NCI-H2107 (cell line): ENCODE data around the gene AVPR1A.
"Not testable (repeated sequence)": the region's sequence is repeated elsewhere in the genome, so short reads cannot be mapped to it uniquely, and the experiment has no call there.

Source experiments
- DNase-seq: peaks from one replicate; lab custom pipeline; 2025; lab: John Stamatoyannopoulos, UW

The AVPR1A gene

GRCh38 chr12:63150713-63151622 is at the start of gene AVPR1A:
TSS of gene AVPR1A (minus strand) at chr12:63151201. CDS start at chr12:63150836, 365 bp downstream.
- DNase-seq = no peak

GRCh38 chr12:63196168-63196567 is 45.2 kb upstream of the AVPR1A start:
- no peak for DNase-seq

GRCh38 chr12:63179224-63179623 is 28.2 kb upstream of the AVPR1A start:
- DNase-seq = no peak

- DNase-seq = no peak
Observed at GRCh38 chr12:63170321-63170720, 19.3 kb upstream of the AVPR1A start.

- DNase-seq = not testable (repeated sequence)
Observed at GRCh38 chr12:63167741-63168140, 16.7 kb upstream of the AVPR1A start.

- DNase-seq = no peak
Observed at GRCh38 chr12:63164911-63165310, 13.9 kb upstream of the AVPR1A start.

GRCh38 chr12:63163541-63163940 is 12.5 kb upstream of the AVPR1A start:
- DNase-seq = no peak

GRCh38 chr12:63155375-63155774 is 4.4 kb upstream of the AVPR1A start:
- no peak for DNase-seq

- DNase-seq = no peak
Observed at GRCh38 chr12:63154560-63154959, 3.6 kb upstream of the AVPR1A start.

GRCh38 chr12:63152321-63152700 is 1.3 kb upstream of the AVPR1A start:
- no peak for DNase-seq

GRCh38 chr12:63151623-63152320 is 771 bp upstream of the AVPR1A start:
- DNase-seq = peak; percentile 49

GRCh38 chr12:63149909-63150712 is 890 bp downstream of the AVPR1A start:
- peak; percentile 19 for DNase-seq

- no peak for DNase-seq
Observed at GRCh38 chr12:63144556-63144955, 6.4 kb downstream of the AVPR1A start.

- DNase-seq = no peak
Observed at GRCh38 chr12:63138488-63138887, 12.5 kb downstream of the AVPR1A start.

GRCh38 chr12:63133981-63134380 is 17.0 kb downstream of the AVPR1A start:
- no peak for DNase-seq

GRCh38 chr12:63132201-63132600 is 18.8 kb downstream of the AVPR1A start:
- DNase-seq = no peak

GRCh38 chr12:63129927-63130326 is 21.1 kb downstream of the AVPR1A start:
- no peak for DNase-seq

GRCh38 chr12:63124778-63125177 is 26.2 kb downstream of the AVPR1A start:
- DNase-seq = no peak

GRCh38 chr12:63103494-63104131 is 47.4 kb downstream of the AVPR1A start:
- peak; percentile 15 for DNase-seq

GRCh38 chr12:63101920-63102319 is 49.1 kb downstream of the AVPR1A start:
- no peak for DNase-seq

GRCh38 chr12:63098851-63099250 is 52.1 kb downstream of the AVPR1A start:
- no peak for DNase-seq
